GM12878 (cell line): Measurements from ENCODE around the gene AP3B1. TPM values are rescaled to one million over a fixed set of nuclear protein-coding genes. Genes with fewer than 3 reads are reported as not detected.

Experiments used
- ATAC-seq: fragments of 200-7000 bp; cut with Tn5 transposase; 3 replicates; pipeline ENCODE4 v1.9.1; 2020; ENCODE audit warnings: mild to moderate bottlenecking, moderate library complexity
- BruUV-seq: library from RNA; stranded (reverse); fragments of 400-500 nt; replicated peaks from 2 replicates; lab custom pipeline; 2021; lab: Mats Ljungman, UMichigan
- CTCF ChIA-PET: fragments of 300-600 bp; sonication (Branson Sonifier 250); formaldehyde crosslinking; extraction: SDS; loops from one replicate; lab custom pipeline; 2021; ENCODE audit warnings: inconsistent platforms; lab: Yijun Ruan, JAX
- POLR2A ChIA-PET: fragments of 350-600 bp; formaldehyde crosslinking; extraction: SDS; loops from one replicate; lab custom pipeline; 2021; ENCODE audit warnings: inconsistent platforms; lab: Charles Lee
- RAD21 ChIA-PET: fragments of 300-600 bp; sonication (Branson Sonifier 250); formaldehyde crosslinking; loops from one replicate; lab custom pipeline; 2023; ENCODE audit warnings: antibody characterized with exemption; ENCODE audit not compliant: unreplicated experiment; lab: Charles Lee
- SMC1A ChIA-PET: fragments of 300-600 bp; sonication (Branson Sonifier 250); formaldehyde crosslinking; loops from one replicate; lab custom pipeline; 2023; ENCODE audit not compliant: unreplicated experiment, uncharacterized antibody; lab: Charles Lee
- DNase-seq: peaks from one replicate; pipeline ENCODE4 v3.0.0-alpha.2; 2011; ENCODE audit warnings: low read depth, low spot score
- FAIRE-seq: peaks from 3 replicates; lab custom pipeline; 2011; peaks lifted over from hg19 to GRCh38; lab: Jason Lieb, UNC
- H2AFZ ChIP-seq: 2 replicates; pipeline ENCODE4 v1.6.0; 2011; ENCODE audit warnings: low read depth, low read length, control low read depth; ENCODE audit not compliant: control insufficient read depth
- H3K27ac ChIP-seq: 2 replicates; pipeline ENCODE4 v1.5.1; 2011; ENCODE audit warnings: control low read depth; ENCODE audit not compliant: control insufficient read depth, insufficient read depth
- H3K27me3 ChIP-seq, 2 experiments: replicated peaks in 1 of 2; 2 replicates each; pipeline versions ENCODE4 v1.6.0 to v1.6.1; 2011; ENCODE audit warnings: low read length in 1 of 2; ENCODE audit not compliant: control insufficient read depth in 2 of 2, insufficient read depth in 2 of 2
- H3K36me3 ChIP-seq, 2 experiments: 2 replicates each; pipeline ENCODE4 v1.5.1; 2011; ENCODE audit warnings: low read length in 1 of 2; ENCODE audit not compliant: control insufficient read depth in 2 of 2, insufficient read depth in 2 of 2
- H3K4me1 ChIP-seq: 2 replicates; pipeline ENCODE4 v1.6.1; 2011; ENCODE audit warnings: mild to moderate bottlenecking, low read length, moderate library complexity, mixed read lengths; ENCODE audit not compliant: control insufficient read depth, insufficient read depth
- H3K4me2 ChIP-seq: 2 replicates; pipeline ENCODE4 v1.6.0; 2011; ENCODE audit warnings: control low read depth; ENCODE audit not compliant: control insufficient read depth, insufficient read depth
- H3K4me3 ChIP-seq: fragments of 200-600 bp; sonication (generic); 2 replicates; pipeline ENCODE4 v1.5.1; 2016
- H3K79me2 ChIP-seq: 2 replicates; pipeline ENCODE4 v1.6.0; 2011; ENCODE audit warnings: low read length; ENCODE audit not compliant: control insufficient read depth, insufficient read depth
- H3K9ac ChIP-seq: 2 replicates; pipeline ENCODE4 v1.8.0; 2011; ENCODE audit warnings: low read length, control low read depth, mixed read lengths; ENCODE audit not compliant: control insufficient read depth, insufficient read depth
- H3K9me3 ChIP-seq: replicated peaks from 3 replicates; pipeline ENCODE4 v1.5.1; 2011; ENCODE audit warnings: mild to moderate bottlenecking, low read length; ENCODE audit not compliant: control insufficient read depth, insufficient read depth
- H4K20me1 ChIP-seq: 2 replicates; pipeline ENCODE4 v1.6.0; 2011; ENCODE audit not compliant: control insufficient read depth, insufficient read depth
- BMI1 ChIP-seq: fragments of 450-650 bp; IDR thresholded peaks from 2 replicates; pipeline ENCODE4 v1.6.1; 2016; ENCODE audit warnings: mild to moderate bottlenecking, moderate library complexity, borderline replicate concordance
- CBFB ChIP-seq: IDR thresholded peaks from 2 replicates; pipeline ENCODE4 v1.6.1; 2016; ENCODE audit warnings: antibody characterized with exemption, low read depth
- CREB1 ChIP-seq: IDR thresholded peaks from 2 replicates; pipeline ENCODE4 v1.6.1; 2012; ENCODE audit warnings: low read depth, mild to moderate bottlenecking, inconsistent platforms
- EED ChIP-seq: sonication (generic); IDR thresholded peaks from 2 replicates; pipeline ENCODE4 v1.6.1; 2016; ENCODE audit warnings: antibody characterized with exemption, low read depth
- LARP7 ChIP-seq: fragments of 450-650 bp; IDR thresholded peaks from 2 replicates; pipeline ENCODE4 v1.6.1; 2017; ENCODE audit warnings: mild to moderate bottlenecking
- PAX5 ChIP-seq: IDR thresholded peaks from 2 replicates; pipeline ENCODE4 v1.6.1; 2011; ENCODE audit warnings: low read depth, low read length, borderline replicate concordance
- RELB ChIP-seq: fragments of 450-650 bp; IDR thresholded peaks from 2 replicates; pipeline ENCODE4 v1.6.1; 2017; ENCODE audit warnings: low read depth, mild to moderate bottlenecking, moderate library complexity
- SIN3A ChIP-seq: IDR thresholded peaks from 2 replicates; pipeline ENCODE4 v1.6.1; 2012; ENCODE audit warnings: low read depth, low read length, improper control_type of control experiment
- SREBF1 ChIP-seq: IDR thresholded peaks from 2 replicates; pipeline ENCODE4 v1.6.1; 2012; ENCODE audit warnings: mild to moderate bottlenecking, low read length
- TCF12 ChIP-seq: IDR thresholded peaks from 2 replicates; pipeline ENCODE4 v1.6.1; 2011; ENCODE audit warnings: low read depth, mild to moderate bottlenecking, low read length
- YY1 ChIP-seq: IDR thresholded peaks from 2 replicates; pipeline ENCODE4 v1.6.1; 2011; ENCODE audit warnings: low read depth, mild to moderate bottlenecking, low read length
- ZBED1 ChIP-seq: IDR thresholded peaks from 2 replicates; pipeline ENCODE4 v1.6.1; 2016; ENCODE audit warnings: borderline replicate concordance
- ZBTB33 ChIP-seq: fragments of 450-650 bp; IDR thresholded peaks from 2 replicates; pipeline ENCODE4 v1.6.1; 2017; ENCODE audit warnings: mild to moderate bottlenecking
- ZNF217 ChIP-seq: fragments of 450-650 bp; IDR thresholded peaks from 2 replicates; pipeline ENCODE4 v1.6.1; 2017; ENCODE audit warnings: antibody characterized with exemption, mild to moderate bottlenecking
- ZNF592 ChIP-seq: fragments of 450-650 bp; IDR thresholded peaks from 2 replicates; pipeline ENCODE4 v1.6.1; 2017; ENCODE audit warnings: mild to moderate bottlenecking, moderate library complexity
- WGBS: methylation state at CpG from one replicate; pipeline ENCODE4 v1.1.6; 2016; ENCODE audit warnings: low lambda C conversion rate; ENCODE audit not compliant: insufficient replicate concordance, insufficient coverage; ENCODE audit errors: missing lambda C conversion rate; 5-methylcytosine and 5-hydroxymethylcytosine counted together
- in situ Hi-C: fragments of 300-500 bp; cut with MboI; formaldehyde crosslinking; loops from 9 replicates; pipeline ENCODE4 v1.14.3; 2018; ENCODE audit warnings: mixed read lengths
- intact Hi-C: fragments of 100-400 bp; cut with micrococcal nuclease; formaldehyde crosslinking; loops from one replicate; pipeline ENCODE4 v1.14.2; 2022; ENCODE audit not compliant: unreplicated experiment
- polyA plus RNA-seq, 11 experiments: library from polyadenylated mRNA; depleted of rRNA in 4 of 11; unstranded in 6 of 11; stranded (reverse) in 5 of 11; fragments of >200 nt; fragmentation: Nextera tagmentation in 4 of 11; fragmentation: Illumina TruSeq in 1 of 11; extraction: Ambion mirVana in 4 of 11; extraction: Trizol in 1 of 11; gene quantifications; 1 replicate in 1 of 11; 2 replicates in 10 of 11; pipeline versions ENCODE4 v1.2.1 to v1.2.3, GENCODE V29; 2011 to 2016; ENCODE audit warnings: inconsistent platforms in 2 of 11, missing spikeins in 2 of 11, low read depth in 1 of 11
- total RNA-seq, 4 experiments: library from RNA; depleted of rRNA in 3 of 4; stranded (reverse); fragments of >200 nt in 3 of 4; fragmentation: Illumina TruSeq in 1 of 4; extraction: Trizol in 1 of 4; gene quantifications; 2 replicates each; pipeline versions ENCODE4 v1.2.1 to v1.2.3, GENCODE V29; 2013 to 2021

AP3B1 gene
- total and polyA plus RNA-seq, 10 of the 15 experiments (the other 5 are each of a cell fraction or from before 2014, with no cell fraction given): 30.9 to 70.8 (median 46.0) TPM

GRCh38 chr5:77957931-77958521, 336.5 kb downstream of the AP3B1 start:
- H4K20me1 ChIP-seq: no peaks in the 10 kb centered on the region
- H2AFZ ChIP-seq: no peak overlapping the region
- ChIA-PET POLR2A (interaction anchor here (1.4 to 1.5 kb wide), 2 partner anchors 9 to 19 kb away, joined by 4 to 6 read pairs; no protein-coding TSS in a partner anchor), SMC1A (interaction anchor here (1.5 to 3.9 kb wide), 4 partner anchors 12 to 124 kb away, joined by 3 to 15 read pairs (median 8); no protein-coding TSS in a partner anchor), RAD21 (interaction anchor here (1.8 kb wide), 1 partner anchor 20 kb away, joined by 13 read pairs; no protein-coding TSS in a partner anchor), CTCF (interaction anchor here (1.5 to 2.0 kb wide), 3 partner anchors 9 to 398 kb away, joined by 4 to 11 read pairs (median 4); no protein-coding TSS in a partner anchor)
- H3K4me3 ChIP-seq: no peak overlapping the region
- DNase-seq (no peak), FAIRE-seq (no peak), ATAC-seq (no peak)
- peaks cover 6% of the 10 kb centered on the region for H3K4me1 ChIP-seq
- H3K9ac ChIP-seq: no peak overlapping the region
- H3K27ac ChIP-seq: no peak overlapping the region
- no TSS peak for BruUV-seq
- no peaks in the 10 kb centered on the region for H3K36me3 ChIP-seq
- intact Hi-C loops (no loop called here), in situ Hi-C loops (no loop called here)
- 43% methylated on average over 32 of the region's 38 CpGs for WGBS
- H3K79me2 ChIP-seq: no peaks in the 10 kb centered on the region
- peaks cover 2% of the 10 kb centered on the region; the same call in 1 of the 3 replicates for H3K9me3 ChIP-seq
- no peaks in the 10 kb centered on the region for H3K27me3 ChIP-seq
- H3K4me2 ChIP-seq: no peak overlapping the region
- TF ChIP-seq CBFB (no peak), CREB1 (no peak), TCF12 (no peak), YY1 (no peak), EED (no peak), ZNF217 (no peak), ZNF592 (no peak), SIN3A (no peak), SREBF1 (no peak), BMI1 (no peak), LARP7 (no peak), ZBTB33 (no peak), ZBED1 (no peak), RELB (no peak), PAX5 (no peak)
